GM12878 (cell line): ENCODE data around the gene LSAMP.

ENCODE experiments used
- BMI1 ChIP-seq: fragments of 450-650 bp; IDR thresholded peaks from 2 replicates; pipeline ENCODE4 v1.6.1; 2016; ENCODE audit warnings: mild to moderate bottlenecking, moderate library complexity, borderline replicate concordance
- CEBPB ChIP-seq, 2 experiments: fragments of 150-350 bp in 1 of 2; IDR thresholded peaks; 2 replicates each; pipeline ENCODE4 v1.6.1; 2012 to 2014; ENCODE audit warnings: low read depth in 2 of 2, low read length in 2 of 2, borderline replicate concordance in 1 of 2, inconsistent platforms in 1 of 2
- POLR2A ChIP-seq: IDR thresholded peaks from 2 replicates; pipeline ENCODE4 v1.6.1; 2011; ENCODE audit warnings: low read depth, mild to moderate bottlenecking, low read length
- POLR2AphosphoS5 ChIP-seq: IDR thresholded peaks from 2 replicates; pipeline ENCODE4 v1.6.1; 2011; ENCODE audit warnings: mild to moderate bottlenecking, low read length, inconsistent platforms
- RAD21 ChIP-seq: IDR thresholded peaks from 2 replicates; pipeline ENCODE4 v1.6.1; 2011; ENCODE audit warnings: mild to moderate bottlenecking, low read depth, low read length, moderate library complexity; ENCODE audit not compliant: insufficient read depth
- TBL1XR1 ChIP-seq: IDR thresholded peaks from 2 replicates; pipeline ENCODE4 v1.6.1; 2012; ENCODE audit warnings: low read depth, low read length, improper control_type of control experiment
- ZBED1 ChIP-seq: IDR thresholded peaks from 2 replicates; pipeline ENCODE4 v1.6.1; 2016; ENCODE audit warnings: borderline replicate concordance
- TF ChIP-seq, protein P1 (sequence below), 3 experiments: IDR thresholded peaks in 2 of 3; conservative IDR thresholded peaks in 1 of 3; 2 replicates each; pipeline ENCODE4 v1.5.1; 2011; ENCODE audit warnings: low read depth in 3 of 3, low read length in 3 of 3, mild to moderate bottlenecking in 3 of 3, control low read depth in 2 of 3, moderate library complexity in 2 of 3, inconsistent platforms in 1 of 3, mixed read lengths in 1 of 3; ENCODE audit not compliant: control insufficient read depth in 2 of 3, insufficient read depth in 1 of 3; ENCODE audit errors: extremely low read depth in 1 of 3
- TF ChIP-seq, protein P2 (sequence below): IDR thresholded peaks from 2 replicates; pipeline ENCODE4 v1.6.1; 2012; ENCODE audit warnings: low read depth, low read length, improper control_type of control experiment

GRCh38 chr3:116263842-116264545 lies 181.3 kb downstream of the LSAMP start:
- TF ChIP-seq CEBPB (IDR thresholded peaks at IDR 0.05; ENCODE audit: borderline replicate concordance in 1 of 2, low read depth in 2 of 2, low read length in 2 of 2) (no peak), BMI1 (no peak), TBL1XR1 (no peak), RAD21 (no peak), POLR2AphosphoS5 (no peak), POLR2A (no peak), ZBED1 (no peak)
- TF ChIP-seq, protein P1, sequence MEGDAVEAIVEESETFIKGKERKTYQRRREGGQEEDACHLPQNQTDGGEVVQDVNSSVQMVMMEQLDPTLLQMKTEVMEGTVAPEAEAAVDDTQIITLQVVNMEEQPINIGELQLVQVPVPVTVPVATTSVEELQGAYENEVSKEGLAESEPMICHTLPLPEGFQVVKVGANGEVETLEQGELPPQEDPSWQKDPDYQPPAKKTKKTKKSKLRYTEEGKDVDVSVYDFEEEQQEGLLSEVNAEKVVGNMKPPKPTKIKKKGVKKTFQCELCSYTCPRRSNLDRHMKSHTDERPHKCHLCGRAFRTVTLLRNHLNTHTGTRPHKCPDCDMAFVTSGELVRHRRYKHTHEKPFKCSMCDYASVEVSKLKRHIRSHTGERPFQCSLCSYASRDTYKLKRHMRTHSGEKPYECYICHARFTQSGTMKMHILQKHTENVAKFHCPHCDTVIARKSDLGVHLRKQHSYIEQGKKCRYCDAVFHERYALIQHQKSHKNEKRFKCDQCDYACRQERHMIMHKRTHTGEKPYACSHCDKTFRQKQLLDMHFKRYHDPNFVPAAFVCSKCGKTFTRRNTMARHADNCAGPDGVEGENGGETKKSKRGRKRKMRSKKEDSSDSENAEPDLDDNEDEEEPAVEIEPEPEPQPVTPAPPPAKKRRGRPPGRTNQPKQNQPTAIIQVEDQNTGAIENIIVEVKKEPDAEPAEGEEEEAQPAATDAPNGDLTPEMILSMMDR (IDR thresholded peaks at IDR 0.05 in 2 of 3, conservative IDR thresholded peaks at IDR 0.05 in 1 of 3; ENCODE audit: control insufficient read depth in 2 of 3, extremely low read depth in 1 of 3, insufficient read depth in 1 of 3, low read depth in 3 of 3, low read length in 3 of 3): no peak
- TF ChIP-seq, protein P2, sequence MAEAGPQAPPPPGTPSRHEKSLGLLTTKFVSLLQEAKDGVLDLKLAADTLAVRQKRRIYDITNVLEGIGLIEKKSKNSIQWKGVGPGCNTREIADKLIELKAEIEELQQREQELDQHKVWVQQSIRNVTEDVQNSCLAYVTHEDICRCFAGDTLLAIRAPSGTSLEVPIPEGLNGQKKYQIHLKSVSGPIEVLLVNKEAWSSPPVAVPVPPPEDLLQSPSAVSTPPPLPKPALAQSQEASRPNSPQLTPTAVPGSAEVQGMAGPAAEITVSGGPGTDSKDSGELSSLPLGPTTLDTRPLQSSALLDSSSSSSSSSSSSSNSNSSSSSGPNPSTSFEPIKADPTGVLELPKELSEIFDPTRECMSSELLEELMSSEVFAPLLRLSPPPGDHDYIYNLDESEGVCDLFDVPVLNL: no peak
